HG03439 (cell line): ENCODE data around the gene HCK.
"Not testable (repeated sequence)": the region's sequence is repeated elsewhere in the genome, so short reads cannot be mapped to it uniquely, and the experiment has no call there.

Source experiments
- ATAC-seq: cut with Tn5 transposase; IDR thresholded peaks from one replicate; pipeline ENCODE4 v1.9.1; 2021; ENCODE audit warnings: mild to moderate bottlenecking, moderate library complexity; ENCODE audit not compliant: unreplicated experiment

HCK gene

GRCh38 chr20:32028647-32029372 is 23.2 kb upstream of the HCK start:
- no peak for ATAC-seq

DNA sequence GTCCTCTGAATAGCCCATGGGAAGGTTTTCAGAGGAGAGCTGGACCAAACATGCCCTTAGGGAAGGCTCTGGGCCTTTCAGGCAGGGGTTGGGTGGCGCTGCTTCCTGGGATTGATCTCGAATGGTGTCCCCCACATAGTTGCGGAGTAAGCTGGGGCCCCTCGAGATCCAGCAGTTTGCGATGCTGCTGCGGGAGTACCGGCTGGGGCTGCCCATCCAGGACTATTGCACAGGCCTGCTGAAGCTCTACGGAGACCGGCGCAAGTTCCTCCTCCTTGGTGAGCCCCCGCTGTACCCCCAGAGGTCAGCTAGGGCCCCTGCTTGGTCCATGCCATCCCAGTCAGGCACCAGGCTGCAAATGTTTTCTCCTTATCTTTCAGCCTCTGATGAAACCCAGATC is 22.5 kb upstream of the HCK start:
- no peak for ATAC-seq

GRCh38 chr20:32031007-32031958 is 20.8 kb upstream of the HCK start:
- ATAC-seq, result no peak

DNA sequence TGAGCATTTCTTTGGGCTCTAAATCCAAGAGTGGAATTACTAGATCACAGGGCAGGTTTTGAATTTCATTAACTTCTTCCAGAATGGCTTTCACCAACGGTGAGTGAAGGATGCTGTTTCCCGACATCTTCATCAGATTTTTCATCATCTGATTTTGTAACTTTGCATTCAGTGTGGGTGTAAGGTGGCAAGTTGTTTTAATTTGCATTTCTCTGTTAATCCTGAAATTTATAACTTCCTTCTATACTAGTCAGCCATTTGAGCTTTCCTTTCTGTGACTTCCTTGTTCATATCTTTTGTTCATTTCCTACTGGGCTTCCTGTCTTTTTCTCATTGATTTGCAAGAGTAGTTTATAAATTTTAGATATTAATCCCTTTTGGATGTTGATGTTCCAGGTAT is 18.7 kb upstream of the HCK start:
- ATAC-seq, result no peak

DNA sequence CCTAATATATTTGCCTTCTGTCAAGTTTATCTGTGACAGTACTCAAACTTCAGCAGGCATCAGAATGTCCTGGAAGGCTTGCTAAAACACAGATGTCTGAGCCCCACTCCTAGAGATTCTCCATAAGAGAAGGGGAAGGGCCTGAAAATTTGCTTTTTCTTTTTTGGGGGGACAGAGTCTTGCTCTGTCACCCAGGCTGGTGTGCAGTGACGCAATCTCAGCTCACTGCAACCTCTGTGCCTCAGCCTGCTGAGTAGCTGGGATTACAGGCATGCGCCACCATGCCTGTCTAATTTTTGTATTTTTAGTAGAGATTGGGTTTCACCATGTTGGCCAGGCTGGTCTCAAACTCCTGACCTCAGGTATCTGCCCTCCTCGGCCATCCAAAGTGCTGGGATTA is 18.3 kb upstream of the HCK start:
- ATAC-seq, result not testable (repeated sequence)

GRCh38 chr20:32034581-32035425 is 17.2 kb upstream of the HCK start:
- ATAC-seq, result no peak

DNA sequence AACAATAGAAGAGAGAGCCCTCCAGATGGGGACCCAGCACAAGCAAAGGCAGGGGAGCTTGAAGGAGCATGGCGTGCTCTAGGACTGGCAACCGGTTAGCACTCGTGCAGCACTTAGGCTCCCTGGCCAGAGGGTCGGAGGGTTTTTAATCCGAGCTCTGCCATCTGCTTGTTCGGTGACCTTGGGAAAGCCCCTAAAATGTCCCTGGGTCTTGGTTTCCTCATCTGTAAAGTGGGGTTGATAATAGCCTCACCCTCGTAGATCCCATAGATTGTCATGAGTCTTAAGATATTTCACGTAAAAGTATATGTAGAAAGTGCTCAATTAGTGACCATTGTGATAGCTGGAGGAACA is 16.6 kb upstream of the HCK start:
- ATAC-seq, result no peak

GRCh38 chr20:32036252-32036651 is 15.8 kb upstream of the HCK start:
- no peak for ATAC-seq

DNA sequence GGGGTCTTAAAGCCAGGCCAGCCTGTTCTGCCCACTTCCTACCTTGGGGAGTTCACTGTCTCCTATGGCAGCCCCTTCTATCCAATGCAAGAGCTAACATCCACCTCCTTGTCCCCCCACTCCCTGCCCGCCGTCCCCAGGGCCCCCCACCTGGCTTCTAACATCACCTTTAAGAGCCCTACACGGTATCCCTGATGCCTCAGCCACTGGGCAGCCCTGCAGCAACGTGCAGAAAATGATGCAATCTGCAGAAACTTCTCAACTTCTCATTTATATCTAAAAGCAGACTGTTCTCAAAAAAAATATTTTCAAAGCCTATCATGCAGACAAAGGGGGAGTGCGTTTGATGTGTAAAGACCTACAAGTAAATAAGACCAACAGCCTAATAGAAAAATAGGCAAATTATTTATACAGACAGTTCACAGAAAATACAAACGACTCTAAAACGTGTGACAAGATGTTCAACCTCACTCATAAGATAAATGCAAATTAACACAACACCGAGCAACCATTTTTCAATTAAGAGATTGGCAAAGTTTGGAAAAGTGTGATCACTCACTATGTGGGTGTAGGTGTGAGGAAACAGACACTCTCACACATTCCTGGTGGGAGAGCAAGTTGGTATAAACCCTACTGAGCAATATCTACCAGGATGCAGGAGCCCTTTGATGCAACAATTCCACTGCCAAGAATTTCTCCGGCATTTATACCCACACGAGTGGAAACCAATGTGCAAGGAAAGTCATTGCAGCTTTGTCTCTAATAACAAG is 15.1 kb upstream of the HCK start:
- no peak for ATAC-seq

- ATAC-seq, result no peak
These were observed 14.1 kb upstream of the HCK start for GRCh38 chr20:32037929-32038328.

DNA sequence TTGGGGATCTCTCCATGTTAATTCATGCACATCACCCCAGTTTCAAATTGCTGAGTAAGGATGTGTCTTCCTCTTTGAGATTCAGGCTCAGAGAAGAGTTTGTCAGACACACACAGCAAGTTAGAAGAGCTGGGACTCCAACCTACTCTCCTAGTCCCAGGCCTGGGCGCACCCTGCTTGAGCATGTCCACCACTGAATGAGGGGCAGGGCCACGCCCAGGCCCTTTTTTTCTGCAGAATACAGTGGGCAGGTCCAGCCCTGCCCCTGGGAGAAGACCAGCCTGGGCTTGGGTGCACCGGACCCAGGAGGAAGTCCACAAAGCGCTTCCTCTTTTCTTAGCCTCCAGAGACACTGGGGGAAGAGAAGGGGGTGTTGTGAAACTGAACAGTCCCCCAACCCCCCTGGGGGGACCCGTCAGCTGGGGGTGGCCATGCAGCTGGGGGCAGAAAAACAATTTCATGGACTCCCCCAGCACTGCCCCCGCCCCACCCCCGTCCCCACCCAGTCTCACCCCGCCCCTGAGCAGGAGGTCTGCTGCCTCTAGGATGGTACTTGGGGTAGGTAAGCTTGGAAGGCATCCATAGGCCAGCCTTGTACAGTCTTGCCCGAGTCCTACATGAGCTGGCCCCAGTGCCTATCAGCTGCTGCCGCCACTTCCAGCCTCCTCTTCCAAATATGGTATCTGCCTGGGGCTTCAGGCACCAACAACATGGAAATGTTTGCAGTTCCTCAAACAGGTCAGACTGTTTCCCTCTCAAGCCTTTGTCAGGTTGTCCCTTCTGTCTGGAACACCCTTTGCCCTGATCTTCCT is 11.7 kb upstream of the HCK start:
- ATAC-seq, result no peak

GRCh38 chr20:32045999-32046398 is 6.0 kb upstream of the HCK start:
- ATAC-seq, result no peak

DNA sequence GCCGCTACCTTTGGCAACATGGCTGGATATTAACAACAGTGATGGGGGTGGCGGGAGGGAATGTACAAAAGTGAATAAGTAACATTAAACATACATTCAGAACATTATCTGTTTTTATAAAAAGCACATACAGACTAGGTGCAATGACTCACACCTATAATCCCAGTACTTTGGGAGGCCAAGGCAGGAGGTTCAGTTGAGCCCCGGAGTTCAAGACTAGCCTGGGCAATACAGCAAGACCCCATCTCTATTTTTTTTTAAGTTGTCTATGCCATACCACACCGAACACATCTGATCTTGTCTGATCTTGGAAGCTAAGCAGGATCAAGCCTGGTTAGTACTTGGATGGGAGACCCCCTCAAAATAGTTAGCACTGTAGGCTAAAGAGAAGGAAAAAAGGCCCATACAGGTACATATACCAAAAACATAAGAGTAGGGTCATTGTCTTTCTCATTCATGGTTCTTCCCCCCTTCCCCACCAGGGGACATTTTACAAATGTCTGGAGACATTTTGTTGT is 1.7 kb upstream of the HCK start:
- ATAC-seq, result no peak

DNA sequence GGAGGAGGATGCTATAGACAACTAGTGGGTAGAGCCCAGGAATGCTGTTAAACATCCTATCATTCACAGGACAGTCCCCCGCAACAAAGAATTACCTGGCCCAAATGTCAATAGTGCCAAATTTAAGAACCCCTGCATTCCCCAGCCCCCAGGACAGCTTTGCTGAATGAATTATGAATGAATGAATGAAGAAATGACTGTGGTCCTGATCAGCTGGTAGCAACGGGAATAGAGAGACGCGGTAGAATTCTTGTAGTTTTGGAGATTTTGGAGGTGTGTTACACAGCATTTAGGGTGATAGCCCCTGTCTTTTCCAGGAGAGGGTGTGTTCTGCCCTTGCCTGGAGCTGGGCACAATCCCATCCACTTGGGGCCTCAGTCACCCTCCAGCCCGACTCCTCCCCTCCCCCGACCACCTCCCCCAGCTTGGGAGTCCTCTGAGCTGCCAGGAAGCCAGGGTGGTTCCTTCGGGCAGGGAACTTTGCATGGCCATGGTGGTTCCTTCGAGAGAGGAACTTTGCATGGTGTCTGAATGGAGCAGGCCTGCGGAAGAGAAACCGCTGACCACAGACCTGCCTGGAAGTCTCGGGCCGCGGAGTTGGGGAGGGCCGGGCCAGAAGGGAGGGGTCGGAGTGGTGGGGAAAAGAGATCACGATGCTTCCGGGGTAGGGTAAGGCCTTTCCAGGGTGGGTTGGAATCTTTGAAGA is 1.0 kb upstream of the HCK start:
- ATAC-seq, result no peak

DNA sequence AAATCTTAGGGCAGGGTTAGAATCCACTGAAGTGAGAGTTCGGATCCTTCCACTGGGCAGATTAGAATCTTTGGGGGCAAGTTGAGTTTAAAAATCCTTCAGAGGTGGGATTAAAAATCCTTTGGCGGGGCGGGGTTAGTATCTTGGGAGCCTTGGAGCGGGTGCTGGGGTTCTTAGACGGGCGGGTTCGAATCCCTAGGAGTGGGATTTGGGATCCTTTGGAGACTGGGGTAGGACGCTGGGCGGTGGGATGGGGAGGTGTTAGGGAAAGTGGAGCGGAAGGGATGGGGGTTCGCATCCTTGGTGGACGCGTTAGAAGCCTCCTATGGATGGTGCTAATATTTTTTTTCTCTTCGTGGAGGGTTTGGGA is 337 bp upstream of the HCK start:
- ATAC-seq, result no peak

GRCh38 chr20:32052778-32053362 is 828 bp downstream of the HCK start:
- ATAC-seq, result no peak

- no peak for ATAC-seq
These were observed 1.6 kb downstream of the HCK start for GRCh38 chr20:32053648-32054047.

DNA sequence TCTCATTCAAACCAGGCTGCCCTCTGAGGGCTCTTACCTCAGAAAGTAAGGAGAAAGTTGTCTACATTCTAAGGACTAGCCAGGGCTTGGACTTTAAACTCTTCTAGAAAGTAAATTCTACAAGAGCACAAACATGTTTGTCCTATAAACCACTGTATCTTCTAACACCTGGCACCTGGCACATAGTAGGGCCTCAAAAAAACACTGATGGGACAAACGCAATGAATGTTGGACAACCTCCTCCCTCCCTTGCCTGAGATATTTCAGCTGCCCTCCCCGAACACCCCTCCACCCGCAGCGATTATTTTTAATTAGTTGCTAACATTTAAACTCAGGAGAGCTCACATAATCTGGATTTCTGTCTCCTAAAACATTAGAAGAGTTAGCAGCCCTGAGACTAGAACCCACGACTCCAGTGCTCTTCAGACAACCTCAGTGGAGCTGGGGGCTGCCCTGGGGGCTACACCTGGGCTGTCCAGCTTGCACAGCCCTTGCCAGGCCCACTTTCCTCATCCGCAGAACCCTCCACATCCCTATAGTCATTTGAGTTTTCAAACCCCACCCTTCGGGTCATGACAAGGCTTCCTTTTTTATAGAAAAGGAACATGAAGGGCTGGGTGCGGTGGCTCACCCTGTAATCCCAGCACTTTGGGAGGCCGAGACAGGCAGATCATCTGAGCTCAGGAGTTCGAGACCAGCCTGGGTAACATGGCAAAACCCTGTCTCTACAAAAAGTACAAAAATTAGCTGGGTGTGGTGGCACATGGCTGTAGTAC is 4.9 kb downstream of the HCK start:
- no peak for ATAC-seq
